Upper lobe of left lung (tissue), 4 donors: ENCODE data around the gene NPRL2.

ENCODE experiments used
- EP300 ChIP-seq, 4 donors: sonication (generic); formaldehyde crosslinking; IDR thresholded peaks; one replicate each; pipeline ENCODE4 v1.5.1; 2017; ENCODE audit warnings: antibody characterized with exemption in 4 of 4, control low read depth in 2 of 4
- POLR2A ChIP-seq, 4 donors: fragments of 450-650 bp; IDR thresholded peaks; one replicate each; pipeline ENCODE4 v1.5.1; 2016 to 2017; ENCODE audit warnings: antibody characterized with exemption in 4 of 4, mild to moderate bottlenecking in 2 of 4
- POLR2AphosphoS5 ChIP-seq, 2 donors: sonication (generic); formaldehyde crosslinking; IDR thresholded peaks; one replicate each; pipeline ENCODE4 v1.5.1; 2017; ENCODE audit warnings: antibody characterized with exemption in 2 of 2
- TF ChIP-seq, protein P1 (sequence below), 6 experiments: fragments of 450-650 bp in 4 of 6; fragments of 200-600 bp in 2 of 6; sonication (generic) in 2 of 6; IDR thresholded peaks; one replicate each; pipeline ENCODE4 v1.5.1; 2016 to 2019; ENCODE audit warnings: antibody characterized with exemption in 6 of 6

DNA sequence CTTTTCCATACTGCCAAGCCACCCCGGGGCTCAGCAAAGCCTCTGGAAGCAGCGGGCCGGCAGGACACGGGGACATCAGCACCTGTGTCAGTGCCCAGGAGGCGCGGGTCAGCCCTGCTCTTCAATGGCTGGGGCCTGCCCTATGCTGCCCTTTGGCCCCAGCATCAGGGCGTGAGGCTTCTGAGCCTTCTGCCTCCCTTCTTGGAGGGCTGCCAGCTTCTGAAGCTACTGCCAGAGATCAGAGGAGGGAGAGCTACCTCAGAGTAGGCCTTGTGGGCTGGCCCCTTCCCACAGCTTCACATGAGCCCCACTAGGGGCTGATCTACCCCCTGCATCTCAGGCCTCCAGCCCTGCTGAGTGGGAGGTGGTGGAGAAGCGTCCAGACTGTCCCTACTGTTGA lies 21.8 kb upstream of the NPRL2 start:
- TF ChIP-seq, protein P1, sequence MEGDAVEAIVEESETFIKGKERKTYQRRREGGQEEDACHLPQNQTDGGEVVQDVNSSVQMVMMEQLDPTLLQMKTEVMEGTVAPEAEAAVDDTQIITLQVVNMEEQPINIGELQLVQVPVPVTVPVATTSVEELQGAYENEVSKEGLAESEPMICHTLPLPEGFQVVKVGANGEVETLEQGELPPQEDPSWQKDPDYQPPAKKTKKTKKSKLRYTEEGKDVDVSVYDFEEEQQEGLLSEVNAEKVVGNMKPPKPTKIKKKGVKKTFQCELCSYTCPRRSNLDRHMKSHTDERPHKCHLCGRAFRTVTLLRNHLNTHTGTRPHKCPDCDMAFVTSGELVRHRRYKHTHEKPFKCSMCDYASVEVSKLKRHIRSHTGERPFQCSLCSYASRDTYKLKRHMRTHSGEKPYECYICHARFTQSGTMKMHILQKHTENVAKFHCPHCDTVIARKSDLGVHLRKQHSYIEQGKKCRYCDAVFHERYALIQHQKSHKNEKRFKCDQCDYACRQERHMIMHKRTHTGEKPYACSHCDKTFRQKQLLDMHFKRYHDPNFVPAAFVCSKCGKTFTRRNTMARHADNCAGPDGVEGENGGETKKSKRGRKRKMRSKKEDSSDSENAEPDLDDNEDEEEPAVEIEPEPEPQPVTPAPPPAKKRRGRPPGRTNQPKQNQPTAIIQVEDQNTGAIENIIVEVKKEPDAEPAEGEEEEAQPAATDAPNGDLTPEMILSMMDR (IDR thresholded peaks at IDR 0.05) = no peak
- no peak for TF ChIP-seq POLR2A (IDR thresholded peaks at IDR 0.05)
- no peak for TF ChIP-seq EP300 (IDR thresholded peaks at IDR 0.05)
- no peak for TF ChIP-seq POLR2AphosphoS5 (IDR thresholded peaks at IDR 0.05)
